ENCODE data around the gene DPF3. TPM values are rescaled to one million over a fixed set of nuclear protein-coding genes. Genes with fewer than 3 reads are reported as not detected.

DPF3 gene
- total and polyA plus RNA-seq, 2 donors (not counting 1 experiment from before 2014, with no cell fraction given) = 3.4 to 10.2 TPM

Small RNA genes lying within 50 kb of the gene (small RNA-seq; reads per million reads assigned to genes)
- gene RF00019 (ENCODE audit: insufficient read length, low read depth, low replicate concordance) = not detected

Other genes with a start within 250 kb of the DPF3 start
- 35.3 and 36.2 TPM in 2 replicates for gene DCAF4, start 32.4 kb upstream of the DPF3 start, total RNA-seq
- gene DCAF4, start 32.4 kb upstream of the DPF3 start, polyA plus RNA-seq = 45.9 and 54.6 TPM in 2 replicates
- gene ZFYVE1, start 133.0 kb upstream of the DPF3 start, total RNA-seq = 21.2 and 22.3 TPM in 2 replicates
- 12.5 and 17.6 TPM in 2 replicates for gene ZFYVE1, start 133.0 kb upstream of the DPF3 start, polyA plus RNA-seq
- 137 and 151 TPM in 2 replicates for gene RBM25, start 164.4 kb upstream of the DPF3 start, total RNA-seq
- gene RBM25, start 164.4 kb upstream of the DPF3 start, polyA plus RNA-seq = 20.2 and 47.9 TPM in 2 replicates
- gene PSEN1, start 242.4 kb upstream of the DPF3 start, total RNA-seq = 71.6 and 75.9 TPM in 2 replicates
- gene PSEN1, start 242.4 kb upstream of the DPF3 start, polyA plus RNA-seq = 10.2 and 19.3 TPM in 2 replicates

Data from B cell (primary cell).